NK-92 treated with Interleukin-12 subunit alpha and Interleukin-12 subunit beta, amount 100 ng/mL, for 24 hours (cell line): ENCODE results near the gene YPEL1.
"Not testable (repeated sequence)": the region's sequence is repeated elsewhere in the genome, so short reads cannot be mapped to it uniquely, and the experiment has no call there.

Experiments used
- DNase-seq: peaks from one replicate; lab custom pipeline; 2025; lab: John Stamatoyannopoulos, UW

YPEL1 gene

DNA sequence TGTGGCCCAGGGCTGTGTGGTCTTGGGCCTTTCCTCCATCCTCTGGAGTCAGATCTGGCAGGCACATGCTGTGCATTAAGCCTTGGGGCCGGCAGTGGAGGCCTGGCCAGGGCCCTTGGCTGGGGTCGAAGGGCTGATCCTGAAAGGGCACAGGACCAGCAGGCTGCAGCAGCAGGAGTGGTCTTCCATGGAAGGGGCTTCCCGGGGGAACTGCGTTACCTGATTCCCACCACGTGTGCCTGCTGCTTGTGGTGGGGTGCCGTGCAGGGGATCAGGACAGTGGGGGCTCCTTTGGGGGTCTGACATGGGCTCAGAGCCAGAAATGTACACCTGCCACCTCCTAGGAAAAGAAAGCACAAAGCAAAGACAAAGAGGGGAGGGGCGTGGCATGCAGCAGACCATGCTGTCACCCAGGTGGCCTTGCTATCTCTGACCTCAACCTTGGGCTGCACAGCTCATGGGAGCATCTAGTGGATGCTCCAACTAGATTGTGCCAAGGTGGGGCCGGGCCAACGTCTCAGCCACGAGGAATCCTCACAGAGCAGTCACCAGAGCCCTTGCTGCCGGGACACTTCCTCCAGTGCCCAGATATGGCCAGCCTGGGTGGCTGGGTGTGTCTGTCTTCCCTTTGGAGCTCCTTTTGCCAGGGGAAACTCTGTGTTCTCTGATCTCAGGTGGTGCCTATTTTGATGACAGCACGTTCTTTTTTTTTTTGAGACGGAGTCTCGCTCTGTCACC, 17.9 kb upstream of the YPEL1 start:
- no peak for DNase-seq

DNA sequence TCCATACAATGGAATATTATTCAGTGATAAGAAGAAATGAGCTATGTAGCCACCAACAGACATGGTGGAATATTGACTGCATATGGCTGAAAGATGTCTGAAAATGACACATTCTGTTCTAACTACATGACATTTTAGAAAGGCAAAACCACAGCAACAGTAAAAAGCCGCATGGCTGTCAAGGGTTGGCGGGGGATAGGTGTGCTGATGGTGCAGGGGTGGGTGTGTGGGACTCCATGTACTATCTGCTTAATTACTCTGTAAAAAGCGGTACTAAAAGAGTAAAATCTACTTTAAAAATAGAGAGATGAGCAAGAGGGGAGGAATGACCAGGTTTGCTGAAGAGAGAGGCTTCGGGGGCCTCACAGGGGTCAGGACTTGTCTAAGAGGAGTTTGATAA, 16.7 kb upstream of the YPEL1 start:
- DNase-seq = no peak

DNA sequence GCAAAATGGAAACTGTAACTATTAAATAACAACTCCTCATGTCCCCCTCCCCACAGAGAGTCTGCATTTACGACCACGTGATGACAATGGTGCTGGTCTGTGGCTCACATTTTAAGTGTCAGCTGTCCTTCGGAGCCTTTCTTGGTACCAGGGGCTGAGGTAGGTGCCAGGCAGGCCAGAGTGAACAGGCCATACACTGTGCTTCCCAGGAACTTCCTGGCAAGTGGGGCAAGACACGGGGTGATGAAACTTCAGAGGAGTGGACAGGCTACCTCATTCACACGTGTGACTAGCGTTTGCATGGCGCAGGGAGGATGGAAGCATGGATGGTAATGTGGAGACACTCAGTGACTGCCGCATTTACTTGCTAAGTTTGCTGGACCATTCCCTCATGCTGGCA, 10.4 kb upstream of the YPEL1 start:
- DNase-seq = no peak

DNA sequence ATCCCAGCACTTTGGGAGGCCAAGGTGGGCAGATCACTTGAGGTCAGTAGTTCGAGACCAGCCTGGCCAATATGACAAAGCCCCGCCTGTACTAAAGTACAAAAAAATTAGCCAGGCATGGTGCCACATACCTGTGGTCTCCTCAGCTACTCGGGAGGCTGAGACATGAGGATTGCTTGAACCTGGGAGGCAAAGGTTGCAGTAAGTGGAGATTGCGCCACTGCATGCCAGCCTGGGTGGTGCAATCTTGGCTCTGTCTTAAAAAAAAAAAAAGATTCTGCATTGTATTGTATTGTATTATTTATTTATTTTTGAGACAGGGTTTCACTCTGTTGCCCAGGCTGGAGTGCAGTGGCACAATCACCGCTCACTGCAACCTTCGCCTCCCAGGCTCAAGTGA, 9.3 kb upstream of the YPEL1 start:
- not testable (repeated sequence) for DNase-seq

DNA sequence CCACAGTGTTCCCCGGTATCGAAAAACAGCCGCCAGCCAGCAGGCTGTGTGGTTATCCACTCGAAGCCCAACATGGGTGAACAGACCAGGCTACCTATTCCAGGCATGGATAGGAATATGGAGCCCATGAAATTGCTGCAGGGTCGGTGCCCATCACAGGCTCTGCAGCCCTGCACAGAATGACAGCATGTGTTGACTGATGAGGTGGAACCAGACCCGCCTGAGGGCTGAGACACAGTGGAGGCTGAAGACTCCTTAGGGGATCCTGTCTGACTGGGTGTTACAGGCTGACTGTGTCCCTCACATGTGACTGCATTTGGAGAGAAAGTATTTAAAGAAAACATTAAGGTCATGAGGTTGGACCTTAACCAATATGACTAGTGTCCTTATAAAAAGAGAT, 6.2 kb upstream of the YPEL1 start:
- DNase-seq = no peak

DNA sequence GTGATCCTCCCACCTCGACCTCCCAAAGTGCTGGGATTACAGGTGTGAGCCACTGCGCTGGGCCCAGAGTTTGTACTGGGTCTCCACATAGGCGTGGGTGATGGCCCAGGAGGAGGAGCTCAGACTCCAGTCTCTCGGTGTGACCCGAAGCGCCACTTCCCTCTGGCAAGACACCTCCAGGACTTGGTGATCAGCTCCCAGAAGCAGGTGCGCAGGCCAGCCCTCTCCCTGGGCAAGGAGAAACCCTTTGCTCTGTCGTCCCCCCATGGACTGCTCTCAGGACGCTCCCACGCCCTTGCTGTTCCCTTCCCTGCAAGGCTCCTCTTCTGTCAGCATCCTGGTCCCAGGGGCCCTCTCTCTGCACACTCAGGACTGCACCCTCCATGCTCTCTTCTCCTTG, 5.5 kb upstream of the YPEL1 start:
- DNase-seq = no peak

DNA sequence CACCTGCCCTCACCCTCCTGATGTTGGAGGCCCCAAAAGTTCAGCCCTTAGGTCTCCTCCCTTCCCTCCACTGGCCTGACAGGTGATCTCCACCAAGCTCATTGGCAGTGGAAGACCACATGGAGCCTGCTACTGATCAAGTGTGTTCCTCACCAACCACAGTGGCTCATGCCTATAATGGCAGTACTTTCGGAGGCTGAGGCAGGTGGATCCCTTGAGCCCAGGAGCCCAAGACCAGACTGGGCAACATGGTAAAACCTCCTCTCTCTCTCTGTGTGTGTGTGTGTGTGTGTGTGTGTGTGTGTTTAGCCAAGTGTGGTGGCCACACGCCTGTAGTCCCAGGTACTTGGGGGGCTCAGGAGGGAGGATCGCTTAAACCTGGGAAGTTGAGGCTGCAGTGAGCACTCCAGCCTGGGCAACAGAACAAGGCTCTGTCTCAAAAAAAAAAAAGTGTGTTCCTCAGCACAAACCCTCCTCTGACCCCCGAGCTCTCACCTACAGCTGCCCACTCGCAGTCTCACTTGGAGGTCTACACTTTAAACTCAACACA, 4.3 kb upstream of the YPEL1 start:
- DNase-seq = no peak

DNA sequence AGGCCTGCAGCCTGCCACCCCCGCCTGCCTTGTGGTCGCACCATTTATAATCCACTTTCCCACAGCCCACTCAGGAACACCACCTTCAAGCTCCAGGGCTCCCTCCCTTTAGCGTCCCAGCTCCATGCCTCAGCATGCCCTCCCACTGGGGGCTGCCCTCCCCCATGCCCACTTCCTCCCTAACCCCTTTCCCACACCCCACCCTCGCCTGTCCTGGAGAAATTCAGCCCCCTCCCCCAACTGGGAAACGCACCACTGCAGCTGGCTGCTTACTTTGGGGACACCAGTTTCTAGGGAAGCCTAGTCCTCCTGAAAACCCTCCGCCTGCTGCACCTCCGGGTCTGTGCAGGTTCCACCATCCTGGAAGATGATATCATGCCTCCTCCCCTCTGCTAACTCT, 3.4 kb upstream of the YPEL1 start:
- DNase-seq = no peak

DNA sequence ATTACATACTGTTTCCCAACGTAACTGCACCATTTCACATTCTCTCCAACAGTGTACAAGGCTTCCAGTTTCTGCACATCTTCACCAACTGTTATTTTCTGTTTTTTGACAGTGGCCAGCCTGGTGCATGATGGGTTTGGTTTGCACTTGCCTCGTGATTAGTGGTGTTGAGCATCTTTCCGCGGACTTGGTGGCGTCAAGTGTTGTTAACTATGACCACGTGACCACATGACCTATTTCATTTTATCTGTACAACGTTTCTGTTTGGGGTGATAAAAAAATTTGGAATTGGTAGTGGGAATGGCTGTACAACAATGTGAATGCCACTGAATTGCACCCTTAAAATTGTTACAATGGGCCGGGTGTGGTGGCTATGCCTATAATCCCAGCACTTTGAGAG, 2.5 kb upstream of the YPEL1 start:
- DNase-seq = no peak

DNA sequence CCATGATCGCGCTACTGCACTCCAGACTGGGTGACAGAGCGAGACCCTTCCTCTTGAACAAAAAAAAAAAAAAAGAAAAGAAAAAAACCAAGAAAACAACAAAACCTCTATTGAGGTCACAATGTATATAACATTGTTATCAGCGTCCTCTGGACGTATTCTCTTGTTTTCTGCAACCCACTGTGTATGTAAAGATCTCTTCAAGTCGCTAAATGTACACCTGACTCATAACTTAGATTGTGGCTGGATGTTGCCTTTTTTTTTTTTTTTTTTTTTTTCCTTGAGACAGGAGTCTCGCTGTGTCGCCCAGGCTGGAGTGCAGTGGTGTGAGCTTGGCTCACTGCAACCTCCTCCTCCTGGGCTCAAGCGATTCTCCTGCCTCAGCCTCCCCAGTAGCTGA, 1.4 kb upstream of the YPEL1 start:
- no peak for DNase-seq

DNA sequence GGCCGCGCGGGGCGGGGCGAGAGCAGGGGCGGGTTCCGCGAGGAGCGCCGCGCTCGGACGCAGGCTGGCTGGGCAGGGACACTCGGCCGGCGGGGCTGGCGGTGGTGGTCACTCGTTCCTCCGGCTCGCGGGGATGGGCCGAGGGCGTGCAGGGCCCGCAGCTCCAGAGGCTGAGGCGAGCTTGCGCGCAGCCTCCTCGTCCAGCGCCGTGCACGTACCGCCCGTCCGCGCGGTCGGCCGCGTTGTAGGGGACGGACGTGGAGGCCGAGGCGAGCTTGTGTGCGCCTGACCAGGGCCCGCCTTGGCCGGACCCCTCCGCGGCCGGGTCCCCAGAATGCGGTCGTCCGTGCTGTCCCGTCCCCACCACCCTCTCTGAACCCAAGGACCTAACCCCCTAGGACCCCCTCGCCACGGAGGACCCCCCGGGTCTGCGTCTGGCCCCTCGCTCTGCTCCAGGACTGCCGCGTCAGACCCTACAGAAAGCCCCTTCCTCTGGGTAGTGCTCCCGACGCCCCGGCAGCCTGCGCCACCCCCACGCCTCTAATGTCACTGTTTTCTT, 569 bp upstream of the YPEL1 start:
- DNase-seq = no peak

DNA sequence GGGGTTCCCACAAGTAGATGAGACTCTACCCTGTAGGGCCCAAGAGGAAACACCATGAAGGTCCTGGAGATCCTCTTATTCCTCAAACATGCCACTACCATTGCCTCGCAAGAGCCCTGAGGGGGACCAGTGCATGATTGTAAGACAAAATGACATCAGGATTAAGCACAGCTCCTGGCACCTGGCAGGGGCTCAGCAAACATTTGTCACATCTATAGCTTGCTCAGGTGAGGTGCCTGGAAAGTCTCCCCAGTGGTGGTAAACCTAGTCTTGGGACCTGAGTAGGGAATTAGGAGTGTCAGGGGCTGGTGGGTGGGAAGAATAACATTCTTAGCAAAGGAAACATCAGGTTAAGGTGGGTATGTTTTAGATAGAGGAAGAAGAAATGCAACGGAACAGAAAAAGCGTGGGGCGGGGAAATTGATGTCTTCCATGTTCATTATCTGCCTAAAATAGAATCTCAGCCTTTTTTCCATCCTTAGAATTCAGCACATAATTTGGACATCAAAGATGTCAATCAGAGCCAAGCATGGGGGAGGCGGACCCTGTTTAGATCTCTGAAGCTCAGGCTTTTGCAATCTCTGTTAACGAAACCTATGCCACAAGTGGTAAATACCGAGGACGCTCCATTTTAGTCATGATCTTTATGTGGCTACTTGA, 924 bp downstream of the YPEL1 start:
- no peak for DNase-seq

DNA sequence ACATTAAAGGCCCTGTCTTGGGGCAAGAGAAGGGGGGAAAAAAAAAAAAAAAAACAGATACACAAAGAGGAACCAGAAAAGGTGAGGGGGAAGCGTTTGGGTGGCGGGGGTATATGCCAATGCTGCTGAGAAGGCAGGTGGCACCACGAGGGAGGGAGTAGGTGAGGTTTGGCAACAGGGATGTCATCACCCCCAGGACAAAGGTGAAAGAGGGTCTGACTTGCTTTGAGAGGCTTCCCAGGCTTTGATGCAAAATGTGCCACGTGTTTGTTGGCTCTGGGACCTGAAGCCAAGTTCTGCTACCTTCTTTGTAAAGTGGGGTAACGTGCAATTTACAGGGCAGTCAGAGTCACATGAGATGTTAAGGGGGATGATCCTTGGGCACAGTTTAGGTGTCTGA, 4.1 kb downstream of the YPEL1 start:
- no peak for DNase-seq

DNA sequence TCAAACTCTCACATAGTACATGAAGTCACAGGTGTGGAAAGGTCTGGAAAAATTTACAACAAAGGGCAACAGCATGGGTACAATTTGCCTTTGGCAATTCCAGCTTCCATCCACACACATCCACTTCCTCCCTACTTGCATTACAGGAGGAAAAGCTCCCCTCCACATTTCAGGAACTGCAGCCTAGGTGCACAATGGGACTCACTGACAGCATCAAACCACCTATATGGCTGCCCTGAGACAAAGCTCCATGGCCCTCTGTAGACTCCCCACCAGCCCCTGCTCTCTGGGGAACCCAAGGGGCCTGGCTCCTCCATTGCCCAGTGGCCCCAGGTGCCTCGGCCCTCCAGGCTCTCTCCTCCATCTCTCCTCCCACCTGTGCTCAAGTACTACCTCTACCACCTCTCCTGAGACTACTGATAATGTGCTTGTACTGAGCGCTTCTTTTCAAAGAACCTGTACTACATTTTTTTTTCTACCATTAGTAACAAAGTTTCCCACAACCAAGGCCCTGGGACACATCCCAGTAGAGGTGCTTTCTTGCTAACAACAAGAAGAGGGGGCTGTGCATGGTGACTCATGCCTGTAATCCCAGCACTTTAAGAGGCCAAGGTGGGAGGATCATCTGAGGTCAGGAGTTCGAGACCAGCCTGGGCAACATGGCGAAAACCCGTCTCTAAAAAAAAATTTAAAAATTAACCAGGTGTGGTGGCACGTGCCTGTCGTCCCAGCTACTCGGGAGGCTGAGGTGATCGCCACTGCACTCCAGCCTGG, 4.9 kb downstream of the YPEL1 start:
- DNase-seq = no peak

DNA sequence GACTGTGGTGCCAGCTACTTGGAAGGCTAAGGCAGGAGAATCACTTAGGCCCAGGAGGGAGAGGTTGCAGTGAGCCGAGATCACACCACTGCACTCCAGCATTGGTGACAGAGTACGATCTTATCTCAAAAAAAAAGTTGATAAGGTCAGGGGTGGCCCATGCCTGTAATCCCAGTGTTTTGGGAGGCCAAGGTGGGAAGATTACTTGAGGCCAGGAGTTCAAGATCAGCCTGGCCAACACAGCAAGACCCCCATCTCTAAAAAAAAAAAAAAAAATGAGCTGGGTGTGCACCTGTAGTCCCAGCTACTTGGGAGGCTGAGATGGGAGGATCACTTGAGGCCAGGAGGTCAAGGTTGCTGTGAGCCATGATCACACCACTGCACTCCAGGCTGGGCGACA, 6.4 kb downstream of the YPEL1 start:
- not testable (repeated sequence) for DNase-seq

DNA sequence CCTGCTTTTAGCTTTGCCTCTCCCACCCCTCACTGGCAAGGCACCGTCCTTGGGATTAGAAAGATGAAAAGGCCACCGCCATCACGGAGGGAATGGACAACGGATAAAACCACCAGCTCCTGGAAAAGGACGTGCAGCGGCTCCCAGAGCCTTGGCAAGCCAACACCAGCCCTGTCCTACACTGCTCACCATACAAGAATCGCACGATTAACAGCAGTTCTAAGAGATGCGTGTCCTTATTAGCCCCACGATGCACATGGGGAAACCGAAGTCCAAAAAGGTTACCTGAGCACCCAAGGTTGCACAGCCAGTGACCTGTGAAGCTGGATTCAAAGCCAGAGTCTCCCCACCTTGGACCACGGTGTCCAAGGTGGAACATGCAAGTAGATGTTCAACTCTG, 7.3 kb downstream of the YPEL1 start:
- DNase-seq = no peak

DNA sequence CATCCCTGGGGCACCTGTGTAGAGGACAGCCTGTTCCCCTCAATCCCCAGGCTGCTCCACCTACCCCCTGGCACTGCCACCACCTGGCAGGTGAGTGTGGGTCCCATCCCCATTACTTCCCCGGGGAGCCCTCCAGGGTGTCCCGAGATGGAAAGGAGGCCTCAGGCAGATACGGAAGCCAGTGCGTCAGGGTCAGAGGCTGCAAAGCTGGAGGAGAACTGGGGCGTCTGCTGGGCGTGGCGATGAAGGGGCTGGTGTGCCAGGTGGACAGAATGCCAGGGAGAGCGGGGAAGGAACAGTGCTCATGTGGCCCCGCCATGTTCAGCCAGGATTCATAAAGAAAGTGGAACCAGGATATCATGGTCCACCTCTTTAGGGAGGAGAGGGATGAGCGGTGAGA, 7.8 kb downstream of the YPEL1 start:
- no peak for DNase-seq

DNA sequence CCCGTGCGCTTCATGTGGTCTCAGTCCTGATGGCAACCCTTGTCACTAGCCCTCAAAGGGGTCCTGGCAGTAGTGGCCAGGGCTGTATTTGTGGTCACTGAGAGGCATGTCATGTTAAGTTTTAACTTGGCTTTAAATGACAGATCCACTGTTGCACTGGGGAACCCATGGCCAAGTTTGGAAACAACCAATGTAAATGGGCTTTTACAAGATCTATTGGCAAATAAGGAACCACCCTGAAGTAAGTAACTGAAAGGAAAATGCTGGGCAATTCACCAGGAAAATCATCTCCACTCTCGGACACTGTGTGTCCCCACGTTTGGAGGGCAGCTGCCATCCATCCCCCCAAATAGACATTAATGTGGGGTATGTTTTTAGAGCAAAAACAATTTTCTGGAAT, 8.4 kb downstream of the YPEL1 start:
- no peak for DNase-seq

DNA sequence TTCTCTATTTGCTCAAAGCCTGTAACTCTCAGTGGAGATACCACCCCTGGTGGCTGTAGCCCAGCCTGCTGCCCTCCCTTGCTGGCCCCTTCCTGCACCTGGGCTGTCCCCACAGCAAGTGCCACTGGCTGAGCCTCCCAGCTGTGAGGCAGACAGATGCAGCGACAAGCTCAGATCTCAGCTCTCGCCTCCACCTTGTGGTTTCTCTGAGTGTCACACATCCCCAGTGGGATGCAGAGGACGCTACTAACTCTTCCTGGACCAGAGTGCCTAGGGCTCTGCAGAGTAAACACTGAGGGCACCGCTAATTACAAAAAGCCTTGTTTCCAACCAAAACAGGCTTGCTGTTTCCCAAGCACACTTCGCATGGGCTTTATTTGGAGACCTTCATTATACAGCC, 8.9 kb downstream of the YPEL1 start:
- peak; percentile 6 for DNase-seq

DNA sequence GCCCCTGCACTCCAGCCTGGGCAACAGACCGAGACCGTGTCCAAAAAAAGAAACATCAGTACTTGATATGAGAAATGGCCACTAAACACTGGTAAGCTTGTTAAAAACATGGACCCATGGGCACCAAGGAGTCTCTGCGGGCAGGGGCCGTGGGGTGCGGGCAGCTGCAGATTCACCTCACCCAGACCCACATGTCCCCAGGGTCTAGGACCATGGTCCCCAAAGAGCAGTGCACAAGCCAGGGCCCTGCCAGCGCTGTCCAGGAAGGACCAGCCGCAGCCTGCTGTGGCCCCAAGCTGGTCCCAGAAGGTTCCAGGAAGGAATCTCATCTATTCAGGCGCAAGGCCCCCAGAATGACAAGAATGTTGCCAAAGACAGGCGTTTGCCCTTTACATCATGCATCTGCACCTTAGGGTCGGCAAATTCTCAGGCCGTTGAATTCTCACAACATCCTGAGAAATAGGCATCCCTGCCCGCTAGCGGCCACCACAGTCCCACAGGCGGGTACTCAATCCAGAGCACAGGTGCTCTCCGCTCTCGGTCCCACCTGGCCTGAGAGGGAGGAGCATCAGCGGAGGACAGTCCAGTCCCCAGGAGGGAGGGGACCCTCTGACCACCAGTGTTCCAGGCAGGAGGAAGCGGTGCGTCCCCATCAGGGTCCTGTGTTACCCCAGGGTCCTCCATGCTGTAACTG, 9.5 kb downstream of the YPEL1 start:
- DNase-seq = no peak

DNA sequence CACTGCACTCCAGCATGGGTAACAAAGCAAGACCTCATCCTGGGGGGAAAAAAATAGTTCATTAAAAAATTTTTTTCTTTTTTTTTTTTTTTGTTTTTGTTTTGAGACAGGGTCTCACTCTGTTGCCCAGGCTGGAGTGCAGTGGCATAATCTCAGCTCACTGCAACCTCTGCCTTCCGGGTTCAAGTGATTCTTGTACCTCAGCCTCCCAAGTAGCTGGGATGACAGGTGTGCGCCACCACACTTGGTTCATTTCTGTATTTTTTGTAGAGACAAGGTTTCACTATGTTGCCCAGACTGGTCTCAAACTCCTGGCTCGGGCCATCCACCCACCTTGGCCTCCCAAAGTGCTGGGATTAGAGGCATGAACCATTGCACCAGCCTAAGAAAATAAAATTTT, 11.1 kb downstream of the YPEL1 start:
- not testable (repeated sequence) for DNase-seq
